HG02884 (cell line): ENCODE data around the gene FN1.

ENCODE experiments used
- ATAC-seq: cut with Tn5 transposase; IDR thresholded peaks from one replicate; pipeline ENCODE4 v1.9.1; 2021; ENCODE audit warnings: mild to moderate bottlenecking, moderate library complexity; ENCODE audit not compliant: unreplicated experiment

Gene FN1

GRCh38 chr2:215390550-215390913, 45.3 kb downstream of the FN1 start:
- ATAC-seq = no peak

- ATAC-seq = no peak
Measured at GRCh38 chr2:215388002-215388728, 47.7 kb downstream of the FN1 start.

GRCh38 chr2:215386566-215386965, 49.3 kb downstream of the FN1 start:
- no peak for ATAC-seq

- no peak for ATAC-seq
Measured at GRCh38 chr2:215384710-215385109, 51.2 kb downstream of the FN1 start.

DNA sequence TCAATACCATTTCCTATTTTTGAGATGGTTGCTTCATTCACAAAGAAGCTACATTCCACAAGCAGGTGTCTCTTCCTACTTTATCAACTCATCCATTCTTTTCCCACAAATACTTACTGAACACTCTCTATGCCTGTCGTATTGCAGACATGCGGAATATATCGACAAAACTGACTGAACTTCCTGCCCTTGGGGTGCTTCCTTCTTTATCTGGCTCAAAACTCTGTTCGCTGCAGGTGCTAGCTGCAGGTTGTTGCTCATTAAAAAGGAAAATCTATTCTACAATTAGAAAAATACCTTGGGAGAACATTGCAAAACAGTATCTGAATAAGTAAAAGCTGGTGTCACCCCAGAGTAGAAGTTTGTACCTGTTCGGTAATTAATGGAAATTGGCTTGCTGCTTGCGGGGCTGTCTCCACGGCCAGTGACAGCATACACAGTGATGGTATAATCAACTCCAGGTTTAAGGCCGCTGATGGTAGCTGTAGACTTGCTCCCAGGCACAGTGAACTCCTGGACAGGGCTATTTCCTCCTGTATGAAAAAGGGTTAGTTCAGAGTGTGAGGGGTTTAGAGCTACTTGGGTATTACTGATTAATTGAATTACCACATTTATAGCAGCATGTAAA, 52.1 kb downstream of the FN1 start:
- no peak for ATAC-seq

GRCh38 chr2:215382480-215382879, 53.4 kb downstream of the FN1 start:
- ATAC-seq = no peak

DNA sequence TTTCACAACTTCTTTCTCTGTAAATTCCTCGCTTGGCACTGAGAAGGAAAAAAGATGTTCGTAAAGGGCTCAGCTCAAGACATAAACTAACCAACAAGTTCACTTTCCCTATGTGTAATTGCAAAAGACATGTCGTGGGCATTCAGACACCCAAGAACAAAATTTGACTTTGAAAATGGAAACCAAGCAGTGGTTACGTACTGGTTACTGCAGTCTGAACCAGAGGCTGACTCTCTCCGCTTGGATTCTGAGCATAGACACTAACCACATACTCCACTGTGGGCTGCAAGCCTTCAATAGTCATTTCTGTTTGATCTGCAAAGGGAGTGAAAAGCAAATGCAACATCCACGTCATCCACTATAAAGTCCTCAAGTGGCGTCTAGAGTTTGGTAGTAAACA, 53.9 kb downstream of the FN1 start:
- no peak for ATAC-seq

GRCh38 chr2:215380699-215381098, 55.2 kb downstream of the FN1 start:
- no peak for ATAC-seq

GRCh38 chr2:215379948-215380347, 55.9 kb downstream of the FN1 start:
- ATAC-seq = no peak

GRCh38 chr2:215379039-215379438, 56.8 kb downstream of the FN1 start:
- no peak for ATAC-seq

DNA sequence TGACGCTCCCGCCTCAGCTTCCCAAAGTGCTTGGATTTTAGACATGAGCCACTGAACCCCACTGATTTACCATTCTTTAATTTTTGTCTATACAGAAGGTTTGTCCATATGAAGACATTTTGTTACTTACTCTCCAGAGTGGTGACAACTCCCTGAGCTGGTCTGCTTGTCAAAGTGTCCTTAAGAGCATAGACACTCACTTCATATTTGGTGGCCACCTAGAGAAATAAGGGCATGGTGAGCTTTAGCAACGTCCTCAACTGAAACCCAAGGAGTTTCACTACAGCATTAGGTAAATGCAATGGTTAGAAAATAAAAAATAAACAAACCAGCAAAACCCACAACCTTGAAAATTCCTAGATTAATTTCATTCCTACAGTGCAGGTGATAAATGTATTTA, 57.8 kb downstream of the FN1 start:
- no peak for ATAC-seq

DNA sequence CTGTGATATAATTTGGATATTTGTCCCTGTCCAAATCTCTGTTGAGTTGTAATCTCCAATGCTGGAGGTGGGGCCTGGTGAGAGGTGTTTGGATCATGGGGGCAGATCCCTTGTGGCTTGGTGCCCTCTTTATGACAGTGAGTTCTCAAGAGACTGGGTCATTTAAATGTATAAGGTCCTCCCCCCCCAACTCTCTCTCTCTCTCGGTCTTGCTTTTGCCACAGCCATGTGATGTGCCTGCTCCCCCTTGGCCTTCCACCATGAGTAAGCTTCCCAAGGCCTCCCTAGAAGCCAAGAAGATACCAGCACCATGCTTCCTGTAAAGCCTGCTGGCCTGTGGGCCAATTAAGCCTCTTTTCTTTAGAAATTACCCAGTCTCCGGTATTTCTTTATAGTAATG, 58.6 kb downstream of the FN1 start:
- ATAC-seq = no peak

DNA sequence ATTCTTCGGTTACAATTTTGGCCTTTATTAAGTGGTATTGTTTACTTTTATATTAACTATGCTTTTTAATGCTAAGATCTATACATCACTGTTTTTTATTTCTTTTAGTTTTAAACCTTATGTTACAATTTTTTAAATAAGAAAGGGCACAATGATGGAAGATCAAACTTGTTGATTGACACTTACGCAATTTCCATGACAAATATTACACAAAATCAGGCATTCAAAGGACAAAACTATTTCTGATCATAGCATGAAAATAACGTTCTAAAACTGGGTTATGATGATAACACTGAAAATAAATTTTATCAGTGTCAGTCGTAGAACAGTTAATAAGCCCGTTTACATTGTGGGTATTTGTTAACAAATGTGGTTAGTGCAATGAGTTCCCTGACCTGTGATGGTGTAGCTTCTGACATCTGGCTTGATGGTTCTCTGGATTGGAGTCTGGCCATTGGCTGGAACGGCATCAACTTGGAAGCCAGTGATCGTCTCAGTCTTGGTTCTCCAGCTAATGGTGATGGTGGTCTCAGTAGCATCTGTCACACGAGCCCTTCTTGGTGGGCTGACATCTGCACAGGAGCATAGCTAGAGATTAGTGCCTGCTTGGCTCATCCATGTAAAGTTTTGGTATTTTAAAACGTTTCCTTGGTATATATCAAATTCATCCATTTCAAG, 59.6 kb downstream of the FN1 start:
- ATAC-seq = no peak

DNA sequence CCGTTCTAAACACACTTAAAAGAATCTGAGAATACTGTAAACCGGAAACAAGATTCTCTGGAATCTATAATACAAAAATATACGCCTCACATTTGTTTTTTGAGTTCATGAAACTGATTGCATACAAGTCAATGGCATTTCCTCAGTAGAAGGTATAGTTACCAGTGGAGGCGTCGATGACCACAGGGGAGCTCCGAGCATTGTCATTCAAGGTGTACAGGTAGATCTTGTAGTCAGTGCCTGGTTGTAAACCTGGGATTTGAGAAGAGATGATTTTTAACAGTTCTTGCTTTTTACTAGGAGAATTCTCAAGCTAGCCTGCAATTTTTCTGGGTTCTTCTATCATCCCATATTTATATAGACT, 60.4 kb downstream of the FN1 start:
- ATAC-seq = no peak

DNA sequence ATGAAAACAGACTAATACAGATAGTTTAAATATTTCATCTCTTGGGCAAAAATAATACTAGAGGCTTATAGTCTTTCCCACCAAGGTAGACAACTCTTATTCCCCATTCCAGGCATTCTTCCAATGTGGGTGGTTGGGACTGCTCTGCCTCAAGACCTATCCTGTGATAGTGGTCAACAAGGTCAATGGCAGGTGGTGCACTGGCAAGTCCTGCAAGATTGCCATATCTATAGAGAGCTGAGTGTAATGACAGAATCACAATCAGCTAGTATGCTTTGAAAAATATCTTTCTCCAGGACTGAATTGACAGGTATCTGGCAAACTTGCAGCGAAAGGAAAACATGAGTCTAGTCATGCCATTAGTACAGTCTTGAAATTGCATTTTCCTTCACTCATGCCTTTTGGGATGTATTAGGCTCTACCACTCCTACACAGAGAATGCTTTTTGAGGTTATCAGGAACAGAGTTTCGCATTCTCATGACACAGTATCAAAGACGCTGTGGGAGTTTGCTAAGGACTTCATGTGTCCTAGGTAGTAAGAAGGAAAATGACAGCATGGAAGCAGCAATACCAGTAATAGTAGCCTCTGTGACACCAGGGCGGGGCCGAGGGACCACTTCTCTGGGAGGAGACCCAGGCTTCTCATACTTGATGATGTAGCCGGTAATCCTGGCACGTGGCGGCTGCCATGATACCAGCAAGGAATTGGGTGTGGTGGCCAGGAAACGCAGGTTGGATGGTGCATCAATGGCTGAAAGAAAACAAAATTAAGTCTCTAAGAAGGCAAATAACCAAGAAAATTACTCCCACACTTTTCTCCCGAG, 61.0 kb downstream of the FN1 start:
- ATAC-seq = no peak

GRCh38 chr2:215374002-215374401, 61.9 kb downstream of the FN1 start:
- no peak for ATAC-seq

DNA sequence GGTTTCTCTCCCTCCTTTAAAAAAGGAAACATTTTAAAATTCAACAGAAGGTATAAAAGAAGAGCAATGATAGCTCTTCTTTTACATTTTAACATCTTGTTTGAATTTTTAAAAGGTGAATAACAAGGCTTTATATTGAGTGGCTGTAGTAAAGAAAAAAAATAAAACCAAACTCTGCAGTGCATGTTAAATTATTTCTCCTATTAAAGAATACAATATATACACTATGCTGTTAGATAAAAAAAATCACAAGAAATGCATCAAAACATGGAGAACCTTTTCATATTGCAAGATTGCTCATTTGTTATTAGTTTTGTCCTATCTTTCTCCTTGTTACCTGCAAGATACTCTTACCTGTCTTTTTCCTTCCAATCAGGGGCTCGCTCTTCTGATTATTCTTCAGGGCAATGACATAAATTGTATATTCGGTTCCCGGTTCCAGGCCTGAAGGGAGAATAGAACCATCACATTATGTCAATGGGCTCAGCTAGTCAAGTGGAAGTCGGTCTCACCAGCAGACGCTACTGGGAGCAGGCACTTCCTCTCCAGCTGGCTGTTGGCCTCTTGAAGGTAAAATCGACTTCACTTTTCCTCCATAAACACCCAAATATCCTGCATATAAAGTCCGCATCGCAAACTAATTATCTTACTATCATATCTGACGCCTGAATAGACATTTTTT, 62.8 kb downstream of the FN1 start:
- no peak for ATAC-seq

GRCh38 chr2:215371915-215372897, 63.7 kb downstream of the FN1 start:
- no peak for ATAC-seq

GRCh38 chr2:215370112-215370965, 65.5 kb downstream of the FN1 start:
- ATAC-seq = no peak
